HG02610 (cell line): Measurements from ENCODE around the gene SLC4A5.

Experiments used
- ATAC-seq: cut with Tn5 transposase; IDR thresholded peaks from one replicate; pipeline ENCODE4 v1.9.1; 2021; ENCODE audit warnings: mild to moderate bottlenecking, moderate library complexity; ENCODE audit not compliant: unreplicated experiment

The SLC4A5 gene

GRCh38 chr2:74281141-74281975 is 61.9 kb downstream of the SLC4A5 start:
- ATAC-seq, result no peak

- no peak for ATAC-seq
Observed at GRCh38 chr2:74278694-74279093, 64.5 kb downstream of the SLC4A5 start.

- ATAC-seq, result no peak
Observed at GRCh38 chr2:74278176-74278575, 65.0 kb downstream of the SLC4A5 start.

DNA sequence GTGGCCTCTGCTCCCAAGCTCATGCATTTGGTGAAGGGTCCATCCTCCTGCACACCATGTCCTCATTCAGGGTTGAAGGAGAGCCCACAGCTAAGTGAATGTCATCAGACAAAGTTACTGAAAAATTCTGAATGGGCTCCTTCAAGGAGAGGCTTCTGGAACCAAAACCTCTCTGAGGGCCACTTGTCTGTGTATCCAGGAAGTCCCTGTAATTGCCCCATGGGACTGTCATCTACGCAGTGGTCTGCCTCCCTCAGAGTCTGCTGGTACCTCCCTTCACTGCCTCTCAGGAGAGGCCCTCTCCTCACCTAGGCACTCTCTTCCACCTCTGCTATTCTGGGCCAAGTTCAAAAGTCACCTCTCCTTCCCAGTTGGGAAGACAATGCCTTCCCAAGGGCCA is 68.0 kb downstream of the SLC4A5 start:
- ATAC-seq, result no peak

DNA sequence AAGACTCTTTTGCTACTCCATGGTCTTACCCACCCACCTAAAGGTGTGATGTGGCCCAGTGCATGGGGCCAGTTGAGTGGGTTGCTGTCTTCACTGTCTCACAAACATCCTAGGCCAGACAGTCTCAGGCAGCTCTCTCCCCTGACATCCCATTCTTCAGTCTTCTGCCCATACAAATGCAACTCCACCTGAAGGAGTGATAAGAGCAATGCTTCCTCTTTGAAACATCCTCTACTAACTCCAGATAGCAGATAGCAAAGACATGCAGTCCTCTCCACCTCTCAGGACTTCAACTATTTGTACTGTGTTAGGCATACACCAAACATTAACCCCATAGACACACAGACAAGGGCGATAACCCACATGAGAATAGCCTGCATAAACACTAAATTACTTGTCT is 73.5 kb downstream of the SLC4A5 start:
- ATAC-seq, result no peak

- no peak for ATAC-seq
Observed at GRCh38 chr2:74267068-74267467, 76.1 kb downstream of the SLC4A5 start.

GRCh38 chr2:74264281-74264680 is 78.9 kb downstream of the SLC4A5 start:
- ATAC-seq, result no peak

DNA sequence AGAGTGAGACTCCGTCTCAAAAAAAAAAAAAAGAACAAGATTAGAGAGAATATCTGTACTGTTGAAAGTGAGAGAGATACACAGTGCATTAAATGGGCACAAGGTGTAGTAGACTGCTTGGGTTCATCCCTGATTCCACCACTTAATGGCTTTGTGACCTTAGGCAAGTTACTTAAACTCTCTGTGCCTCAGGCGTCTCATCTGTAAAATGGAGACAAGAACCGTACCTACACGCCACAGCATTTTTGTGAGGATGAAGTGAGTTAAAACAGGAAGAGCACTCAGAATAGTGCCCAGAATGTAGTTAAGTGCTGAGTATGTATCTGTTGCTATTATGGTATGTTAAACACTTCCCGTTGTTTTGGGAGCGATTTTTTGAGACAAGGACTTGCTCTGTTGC is 80.5 kb downstream of the SLC4A5 start:
- ATAC-seq, result no peak

- no peak for ATAC-seq
Observed at GRCh38 chr2:74261204-74261864, 81.9 kb downstream of the SLC4A5 start.

DNA sequence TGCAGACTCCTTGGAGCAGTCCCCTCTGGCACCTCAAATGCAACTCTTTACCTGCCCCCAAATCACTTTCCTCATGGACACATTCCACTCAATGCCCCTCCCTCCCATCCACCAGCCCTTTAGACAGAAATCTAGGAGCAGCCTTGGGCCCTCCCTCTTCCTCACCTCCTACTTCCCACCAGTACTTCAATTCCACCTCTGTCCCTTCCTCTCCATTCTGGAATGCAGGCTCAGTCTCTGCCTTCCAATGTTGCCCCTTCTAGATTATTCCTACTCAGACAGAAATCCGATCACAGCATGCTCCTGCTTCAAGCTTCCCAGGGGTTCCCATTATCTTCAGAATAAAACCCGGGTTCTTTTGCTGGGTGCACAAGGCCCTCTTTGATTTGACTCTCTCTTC is 82.7 kb downstream of the SLC4A5 start:
- no peak for ATAC-seq

- no peak for ATAC-seq
Observed at GRCh38 chr2:74259733-74260132, 83.5 kb downstream of the SLC4A5 start.

DNA sequence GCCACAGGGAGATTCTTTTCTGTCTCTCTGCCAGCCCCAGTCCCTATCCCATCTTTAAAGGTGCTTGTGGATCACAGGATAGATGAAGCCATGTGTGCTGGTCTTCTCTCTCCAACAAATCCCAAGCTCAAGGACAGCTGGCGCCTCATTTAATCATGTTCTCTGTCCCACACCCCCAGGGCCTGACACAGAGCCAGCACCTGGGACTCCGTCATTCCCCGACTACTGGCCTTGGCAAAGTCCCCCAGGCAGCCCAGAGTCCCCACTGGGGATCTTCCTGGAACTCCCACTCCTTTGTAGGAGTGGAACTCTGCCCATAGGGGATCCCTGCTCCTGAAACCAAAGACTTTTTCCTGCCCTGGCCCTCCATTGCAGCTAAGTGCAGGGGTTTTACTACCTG is 84.0 kb downstream of the SLC4A5 start:
- ATAC-seq, result no peak

DNA sequence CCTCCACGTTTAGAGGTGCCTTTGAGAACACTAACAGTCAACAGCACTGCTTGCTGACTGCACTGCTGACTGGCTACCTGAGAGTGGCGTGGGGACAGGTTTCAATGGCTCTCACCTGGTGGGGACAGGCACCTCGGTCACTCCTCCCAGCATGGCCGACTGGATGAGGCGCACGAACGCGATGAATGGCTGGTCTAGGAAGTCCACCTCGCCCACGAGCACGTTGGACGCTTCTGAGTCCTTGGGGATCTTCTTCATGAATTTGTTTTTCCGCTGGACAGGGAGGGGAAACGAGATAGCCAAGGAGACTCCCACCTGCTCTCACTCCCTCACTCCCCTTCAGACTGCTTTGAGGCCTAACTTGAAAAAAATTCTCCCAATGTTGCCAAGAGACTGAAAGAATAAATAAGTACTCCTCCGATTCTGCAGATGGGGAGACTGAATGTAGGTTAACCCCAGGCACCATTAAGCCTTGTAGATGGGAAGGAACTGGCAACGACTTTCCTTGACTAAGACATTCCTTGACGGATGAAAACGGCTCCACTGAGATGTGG is 87.5 kb downstream of the SLC4A5 start:
- no peak for ATAC-seq

DNA sequence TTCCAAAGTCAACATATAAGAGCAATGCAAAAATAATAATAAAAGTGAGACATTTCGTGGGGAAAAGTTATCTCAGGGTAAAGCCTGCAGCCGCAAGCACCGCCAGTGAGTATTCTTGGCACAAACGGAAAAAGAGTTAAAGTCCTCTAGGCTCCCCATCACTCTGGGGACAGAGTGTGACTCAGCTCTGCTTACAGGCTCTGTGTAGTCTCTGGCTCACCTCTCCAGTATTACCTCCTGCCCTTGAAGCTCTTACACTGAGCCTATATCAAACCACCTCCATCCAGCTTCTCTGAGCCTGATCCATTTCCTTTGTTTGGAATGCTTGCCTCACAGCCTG is 89.3 kb downstream of the SLC4A5 start:
- no peak for ATAC-seq

GRCh38 chr2:74253306-74253970 is 89.8 kb downstream of the SLC4A5 start:
- no peak for ATAC-seq

DNA sequence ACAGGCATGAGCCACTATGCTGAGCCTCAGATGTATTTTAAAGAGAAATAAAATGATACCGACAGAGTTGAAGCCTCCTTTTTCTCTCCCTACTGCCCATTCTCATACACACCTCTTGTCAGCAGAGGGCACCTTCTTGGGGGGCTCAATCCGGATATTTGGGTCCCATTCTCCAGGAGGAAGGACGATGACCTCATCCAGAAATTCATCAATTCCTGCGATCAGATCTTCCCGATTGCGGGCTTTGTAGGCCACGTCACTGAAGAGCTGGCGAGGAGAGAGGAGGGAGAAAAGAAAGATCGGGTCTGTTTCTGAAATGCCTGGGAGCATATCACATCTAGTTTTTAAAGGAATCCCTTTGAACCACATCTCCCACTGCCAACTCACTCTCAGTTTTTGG is 90.4 kb downstream of the SLC4A5 start:
- no peak for ATAC-seq

DNA sequence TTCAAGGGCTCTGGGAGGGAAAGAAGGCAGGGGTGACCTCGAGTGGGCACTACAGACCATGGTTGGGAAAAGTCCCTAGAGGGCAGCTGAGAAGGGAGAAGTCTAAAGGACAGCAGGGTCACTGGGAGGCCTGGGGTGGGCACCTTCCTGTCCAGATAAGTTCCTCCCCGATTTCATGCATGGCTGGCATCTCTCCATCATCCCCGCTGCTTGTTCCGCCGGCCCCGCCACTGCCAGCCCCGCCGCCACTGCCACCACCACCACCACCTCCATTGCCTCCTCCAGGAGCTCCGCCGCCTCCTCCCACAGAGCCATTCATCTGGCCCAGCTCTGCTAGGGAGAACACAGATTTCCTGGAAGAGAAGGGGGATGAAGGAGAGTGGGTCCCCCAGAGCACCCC is 91.2 kb downstream of the SLC4A5 start:
- ATAC-seq, result no peak

GRCh38 chr2:74250189-74250631 is 93.0 kb downstream of the SLC4A5 start:
- no peak for ATAC-seq

GRCh38 chr2:74249406-74250122 is 93.7 kb downstream of the SLC4A5 start:
- no peak for ATAC-seq

DNA sequence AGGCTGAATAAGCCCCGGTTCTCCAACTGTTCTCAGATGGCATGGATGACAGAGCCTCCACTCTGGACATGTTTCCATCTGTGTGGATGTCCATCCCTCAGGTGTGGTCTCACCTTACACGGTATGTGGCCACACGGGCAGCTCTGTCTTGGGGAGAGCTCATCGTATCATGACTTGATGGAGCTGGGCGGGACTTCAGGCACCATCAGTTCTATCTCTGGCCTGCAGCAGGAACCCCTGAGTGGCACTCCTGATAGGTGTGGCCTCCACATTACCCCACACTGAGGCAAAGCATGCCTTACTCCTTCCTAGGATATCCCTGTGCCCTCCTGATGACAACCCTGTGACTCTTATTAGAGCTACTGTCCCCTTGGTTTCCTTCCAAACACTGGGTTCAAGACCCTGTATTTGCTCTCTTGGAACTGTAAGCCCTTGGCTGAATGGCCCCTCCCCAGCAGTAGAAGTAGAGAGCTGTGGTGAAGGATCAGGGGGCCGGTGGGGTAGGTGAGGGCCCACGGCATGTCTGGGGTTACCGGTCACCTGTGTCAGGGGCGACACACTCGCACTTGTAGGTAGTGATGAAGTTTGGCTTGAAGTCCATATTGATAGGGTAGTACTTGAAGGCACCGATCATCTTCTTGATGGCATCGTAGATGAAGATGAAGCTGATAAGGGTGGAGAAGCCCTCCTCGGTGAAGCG is 96.6 kb downstream of the SLC4A5 start:
- no peak for ATAC-seq
